ENCODE data around the gene ZNF322.
"Not testable (repeated sequence)": the region's sequence is repeated elsewhere in the genome, so short reads cannot be mapped to it uniquely, and the experiment has no call there.

The ZNF322 gene, protein sequence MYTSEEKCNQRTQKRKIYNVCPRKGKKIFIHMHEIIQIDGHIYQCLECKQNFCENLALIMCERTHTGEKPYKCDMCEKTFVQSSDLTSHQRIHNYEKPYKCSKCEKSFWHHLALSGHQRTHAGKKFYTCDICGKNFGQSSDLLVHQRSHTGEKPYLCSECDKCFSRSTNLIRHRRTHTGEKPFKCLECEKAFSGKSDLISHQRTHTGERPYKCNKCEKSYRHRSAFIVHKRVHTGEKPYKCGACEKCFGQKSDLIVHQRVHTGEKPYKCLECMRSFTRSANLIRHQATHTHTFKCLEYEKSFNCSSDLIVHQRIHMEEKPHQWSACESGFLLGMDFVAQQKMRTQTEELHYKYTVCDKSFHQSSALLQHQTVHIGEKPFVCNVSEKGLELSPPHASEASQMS

DNA sequence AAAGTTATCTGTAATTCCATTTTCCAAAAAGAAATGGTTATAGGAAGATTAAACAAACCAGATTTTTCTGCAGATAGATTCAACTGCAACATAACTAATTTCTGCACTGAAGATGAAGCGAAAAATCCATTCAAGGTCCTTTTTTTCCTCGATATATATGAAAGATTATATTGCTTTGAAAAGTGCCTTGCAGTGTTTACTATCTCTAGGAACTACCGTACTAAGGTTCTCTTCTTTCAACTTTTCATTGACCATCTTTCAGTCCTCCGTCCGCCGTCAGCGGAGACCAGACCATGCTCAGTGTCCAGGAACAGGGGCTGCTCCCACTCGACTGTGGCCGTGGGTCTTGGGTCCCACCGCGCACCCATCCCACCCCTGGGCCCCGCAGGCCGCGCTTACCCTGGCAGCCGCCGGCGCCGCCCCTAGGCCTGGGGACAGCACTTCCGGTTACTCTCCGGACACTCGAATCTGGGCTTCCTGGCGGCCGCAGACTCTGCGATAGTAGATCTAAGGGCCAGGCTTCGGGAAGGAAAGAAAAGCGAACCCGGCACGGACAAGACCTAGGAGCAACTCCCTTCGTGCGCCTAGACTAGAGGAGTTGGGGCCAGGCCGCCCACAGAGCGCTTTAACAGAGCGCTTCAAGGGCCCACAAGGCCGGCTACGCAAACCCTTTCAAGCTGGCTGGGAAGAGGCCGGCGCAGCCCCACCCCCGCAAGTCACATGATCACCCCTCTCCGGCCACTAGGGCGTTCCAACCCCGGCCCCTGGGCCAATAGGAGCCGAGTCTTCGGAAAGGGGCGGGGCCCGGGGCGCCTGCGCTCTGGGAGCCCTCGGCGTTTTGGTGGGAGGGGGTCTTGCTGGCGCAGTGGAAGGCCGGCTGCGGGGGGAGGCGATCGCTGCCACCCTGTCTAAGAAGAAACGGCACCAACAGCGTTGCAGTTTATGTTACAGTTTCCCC, at the start of gene ZNF322:
Gene ZNF322 (minus strand): TSS at position 705 of the 958 bp plus-strand sequence. CDS start 21,193 bp downstream, outside the sequence.
- DNase-seq: peak; percentile 94
- no peak for TF ChIP-seq GATA1 (IDR thresholded peaks at IDR 0.05; ENCODE audit: low read depth, low read length)
- peak; percentile 67 for TF ChIP-seq POLR2A (IDR thresholded peaks at IDR 0.05; ENCODE audit: low read length)

DNA sequence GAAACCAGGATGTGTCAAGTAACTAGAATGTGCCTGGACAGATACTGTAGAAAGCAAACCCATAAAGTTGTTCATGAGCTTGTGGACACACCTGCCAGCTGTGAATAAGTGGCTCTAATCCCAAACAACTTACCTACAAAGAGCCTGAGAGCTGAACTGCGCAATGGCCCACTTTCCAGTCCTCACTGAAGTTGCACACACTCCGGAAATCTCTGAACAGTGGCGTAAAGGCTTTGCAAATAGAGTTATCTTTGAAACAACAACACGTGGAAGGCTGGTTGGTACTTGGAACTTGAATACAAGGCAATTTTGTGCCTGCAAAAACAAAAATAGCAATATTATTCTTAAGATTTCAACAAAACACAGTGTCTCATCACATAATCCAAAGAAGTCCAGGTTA, 46.2 kb upstream of the ZNF322 start:
- DNase-seq: not testable (repeated sequence)

DNA sequence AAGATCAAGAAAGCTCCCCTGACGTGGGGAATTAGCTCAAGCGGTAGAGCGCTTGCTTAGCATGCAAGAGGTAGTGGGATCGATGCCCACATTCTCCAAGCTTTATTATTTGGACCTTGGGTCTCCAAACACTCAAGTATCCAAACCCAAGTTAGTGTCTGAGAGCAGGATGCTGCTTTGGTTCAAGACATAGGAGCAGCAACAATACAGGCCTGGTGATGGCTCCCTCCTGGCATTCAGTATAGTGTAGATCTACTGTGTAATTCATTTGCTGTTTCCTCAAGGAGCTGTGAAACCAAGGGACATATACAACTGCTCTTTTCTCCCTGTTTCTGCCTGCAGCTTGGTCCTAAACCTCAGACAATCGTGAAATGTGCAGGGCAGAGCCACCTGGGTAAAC, 45.8 kb upstream of the ZNF322 start:
- DNase-seq: not testable (repeated sequence)

DNA sequence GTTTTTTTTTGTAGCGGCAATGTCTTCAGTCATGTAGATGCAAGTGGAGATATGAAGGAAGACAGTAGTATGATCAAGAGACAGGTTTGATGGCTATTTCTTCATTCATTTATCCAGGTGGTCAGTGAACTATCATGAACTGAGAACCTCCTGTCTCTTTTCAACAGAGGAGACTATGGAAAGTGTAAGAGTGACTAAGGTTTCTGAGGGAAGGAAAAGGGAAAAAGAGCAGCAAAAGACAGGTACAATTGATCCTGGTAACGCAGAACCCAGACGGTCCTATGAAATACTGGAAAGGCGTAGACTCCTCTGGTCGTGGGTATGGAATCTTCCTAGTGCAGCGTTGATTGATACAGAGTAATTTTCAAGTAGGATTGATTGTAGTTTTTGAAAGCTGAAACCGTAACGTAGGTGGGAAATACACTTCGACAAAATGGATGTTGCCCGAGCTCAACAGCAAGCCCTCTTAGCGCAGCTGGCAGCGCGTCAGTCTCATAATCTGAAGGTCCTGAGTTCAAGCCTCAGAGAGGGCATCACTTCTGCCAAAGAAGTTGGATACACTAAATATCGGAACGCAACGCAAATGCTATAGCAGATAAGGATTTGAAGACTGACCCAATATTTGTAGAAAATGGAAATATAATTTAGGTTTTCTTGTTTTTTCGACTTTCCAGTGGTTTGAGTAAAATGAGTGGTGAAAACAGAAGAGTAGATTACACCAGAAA, 41.6 kb upstream of the ZNF322 start:
- not testable (repeated sequence) for DNase-seq

DNA sequence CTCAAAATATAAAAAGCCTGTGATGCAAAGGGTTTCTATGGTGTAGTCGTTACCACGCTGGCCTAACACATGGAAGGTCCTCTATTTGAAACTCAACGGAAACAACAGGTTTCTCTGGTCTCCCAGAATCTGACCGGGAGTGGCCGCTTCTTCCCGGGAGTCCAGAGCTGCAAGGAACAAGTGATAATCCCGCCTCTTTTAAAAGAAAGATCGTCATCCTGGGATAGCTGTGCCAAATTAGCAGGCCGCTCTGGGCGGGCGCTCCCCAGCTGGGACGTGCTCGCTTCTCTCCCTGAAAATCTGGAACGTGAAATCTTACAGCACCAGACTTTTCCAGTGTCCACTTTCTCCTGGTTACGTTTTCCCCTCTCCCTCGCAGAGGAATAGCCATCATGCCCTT, 38.0 kb upstream of the ZNF322 start:
- not testable (repeated sequence) for DNase-seq

DNA sequence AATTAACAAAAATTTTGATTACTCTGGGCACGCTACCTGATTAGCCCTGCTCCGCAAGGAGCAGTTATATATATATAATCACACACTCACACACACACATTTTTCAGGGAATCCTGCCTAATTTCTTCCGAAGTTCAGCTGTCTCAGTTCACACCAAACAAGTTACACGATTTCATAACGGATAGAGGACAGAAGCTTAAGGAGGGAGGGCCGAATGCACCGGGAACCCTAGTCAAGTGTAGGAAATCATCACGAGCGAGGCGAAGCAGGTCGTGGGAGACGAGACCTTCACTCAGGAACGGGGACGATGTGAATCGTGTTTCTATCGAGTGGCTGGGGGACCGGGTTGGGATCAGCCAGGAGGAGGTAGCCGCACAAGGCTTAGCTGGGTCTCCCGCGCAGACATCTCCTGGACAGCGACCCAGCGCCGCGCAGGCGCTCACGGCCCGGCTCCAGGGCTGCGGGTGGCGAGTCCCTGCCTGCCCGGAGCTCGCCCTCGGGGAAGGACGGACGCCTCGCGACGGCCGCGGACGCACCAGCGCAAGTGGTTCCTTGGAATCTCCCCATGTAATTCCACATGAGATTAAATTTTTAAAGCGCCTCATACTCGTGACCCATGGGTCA, 29.9 kb upstream of the ZNF322 start:
- not testable (repeated sequence) for DNase-seq

DNA sequence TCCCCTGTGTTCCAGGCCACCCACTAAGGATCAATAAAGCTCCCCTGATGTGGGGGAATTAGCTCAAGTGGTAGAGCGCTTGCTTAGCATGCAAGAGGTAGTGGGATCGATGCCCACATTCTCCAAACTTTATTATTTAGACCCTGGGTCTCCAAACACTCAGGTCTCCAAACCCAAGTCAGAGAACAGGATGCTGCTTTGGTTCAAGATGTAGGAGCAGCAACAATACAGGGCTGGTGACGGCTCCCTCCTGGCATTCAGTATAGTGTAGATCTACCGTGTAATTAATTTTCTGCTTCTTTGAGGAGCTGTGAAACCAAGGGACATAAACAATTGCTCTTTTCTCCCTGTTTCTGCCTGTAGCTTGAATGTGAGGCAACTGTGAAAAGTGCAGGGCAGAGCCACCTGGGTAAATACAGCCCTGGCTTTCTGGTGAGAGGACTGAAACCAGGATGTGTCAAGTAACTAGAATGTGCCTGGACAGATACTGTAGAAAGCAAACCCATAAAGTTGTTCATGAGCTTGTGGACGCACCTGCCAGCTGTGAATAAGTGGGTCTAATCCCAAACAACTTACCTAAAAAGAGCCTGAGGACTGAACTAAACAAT, 23.0 kb upstream of the ZNF322 start:
- not testable (repeated sequence) for DNase-seq

DNA sequence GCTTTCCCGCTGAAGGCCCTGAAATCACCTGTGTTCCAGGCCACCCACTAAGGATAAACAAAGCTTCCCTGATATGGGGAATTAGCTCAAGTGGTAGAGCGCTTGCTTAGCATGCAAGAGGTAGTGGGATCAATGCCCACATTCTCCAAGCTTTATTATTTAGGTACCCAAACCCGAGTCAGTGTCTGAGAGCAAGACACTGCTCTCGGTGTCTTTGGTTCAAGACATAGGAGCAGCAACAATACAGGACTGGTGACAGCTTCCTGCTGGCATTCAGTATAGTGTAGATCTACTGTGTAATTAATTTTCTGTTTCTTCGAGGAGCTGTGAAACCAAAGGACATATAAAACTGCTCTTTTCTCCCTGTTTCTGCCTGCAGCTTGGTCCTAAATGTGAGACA, 13.7 kb upstream of the ZNF322 start:
- not testable (repeated sequence) for DNase-seq

DNA sequence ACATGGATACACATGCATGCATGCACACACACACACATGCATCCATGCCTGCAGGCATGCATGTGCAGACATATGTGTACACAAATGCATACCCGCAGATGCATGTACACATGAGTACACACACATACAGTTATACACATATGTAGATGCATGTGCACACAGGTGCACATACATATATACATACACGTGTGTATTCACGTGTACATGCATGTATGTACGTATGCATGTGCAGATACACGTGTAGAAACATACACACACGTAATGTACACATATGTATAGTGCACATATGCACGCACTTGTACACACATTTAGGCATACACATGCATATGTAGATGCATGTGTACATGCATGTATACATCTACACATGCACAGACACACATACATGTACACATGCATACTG, 11.0 kb upstream of the ZNF322 start:
- not testable (repeated sequence) for DNase-seq

DNA sequence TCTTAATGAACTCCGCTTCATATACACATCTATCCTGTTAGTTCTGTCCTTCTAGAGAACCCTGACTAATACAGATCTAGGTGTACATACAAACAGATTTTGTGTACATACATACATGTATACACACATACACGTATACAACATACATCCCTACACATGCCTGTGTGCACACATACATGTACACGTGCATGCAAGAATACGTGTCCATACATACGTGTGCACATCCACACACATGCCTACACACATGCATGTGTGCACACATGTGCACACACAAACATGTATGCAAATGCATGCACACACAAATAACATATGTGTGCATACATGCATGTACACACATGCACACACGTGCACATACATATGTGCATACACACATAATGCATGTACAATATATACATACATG, 10.5 kb upstream of the ZNF322 start:
- DNase-seq: not testable (repeated sequence)

DNA sequence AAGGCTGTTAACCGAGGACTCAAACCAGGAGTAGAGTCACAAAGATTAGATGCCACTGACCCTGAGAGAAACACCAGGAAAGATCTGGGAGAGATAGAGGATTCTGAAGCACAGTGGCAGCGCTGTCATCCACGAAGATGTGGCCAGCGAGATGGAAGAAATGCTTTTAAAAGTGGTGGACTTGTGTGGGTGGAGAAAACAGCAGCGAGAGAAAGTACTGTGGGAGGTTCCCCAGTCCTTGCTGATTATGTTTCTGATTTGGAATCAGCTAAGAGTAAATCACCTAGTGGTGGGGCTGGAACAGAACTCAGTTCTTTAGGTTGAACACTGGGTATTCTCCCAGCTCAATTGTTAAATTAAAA, 435 bp upstream of the ZNF322 start:
- DNase-seq: peak in 1 of 2 experiments; percentile 52
- TF ChIP-seq POLR2A (IDR thresholded peaks at IDR 0.05; ENCODE audit: low read length): no peak

DNA sequence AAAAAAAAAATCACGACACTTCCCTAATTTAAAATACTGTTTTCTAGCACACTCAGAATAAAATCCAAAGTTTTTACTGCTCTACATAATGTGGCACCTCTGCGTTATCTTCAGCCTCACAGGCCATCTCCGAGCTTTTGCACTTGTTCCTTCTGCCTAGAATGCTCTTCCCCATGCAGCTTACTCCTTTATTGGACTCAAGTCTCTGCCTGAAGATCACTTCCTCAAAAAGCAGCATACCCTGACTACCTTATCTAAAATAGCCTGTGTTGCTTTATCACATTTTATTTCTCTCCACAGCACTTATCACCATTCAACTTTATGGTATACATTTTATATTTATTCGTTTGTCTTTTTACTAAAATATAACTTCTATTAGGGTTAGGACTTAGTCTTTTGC, 2.3 kb downstream of the ZNF322 start:
- TF ChIP-seq POLR2A (IDR thresholded peaks at IDR 0.05; ENCODE audit: low read length) (no peak), GATA1 (IDR thresholded peaks at IDR 0.05; ENCODE audit: low read depth, low read length) (no peak)
- DNase-seq: no peak

DNA sequence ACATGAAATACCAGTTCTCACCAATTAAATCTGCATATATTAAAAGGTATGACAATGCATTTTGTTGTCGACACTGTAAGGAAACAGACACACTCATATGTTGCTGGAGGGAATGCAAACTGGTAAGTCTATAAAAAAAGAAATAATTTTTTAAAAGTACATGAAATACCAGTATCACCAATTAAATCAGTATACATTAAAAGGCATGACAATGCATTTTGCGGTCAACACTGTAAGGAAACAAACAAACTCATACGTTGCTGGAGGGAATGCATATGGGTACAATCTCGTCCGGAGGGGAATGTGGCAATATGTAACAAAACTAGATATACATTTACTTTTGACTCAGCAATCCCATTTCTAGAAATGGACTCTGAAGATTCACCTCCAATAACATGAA, 6.5 kb downstream of the ZNF322 start:
- TF ChIP-seq GATA1 (IDR thresholded peaks at IDR 0.05; ENCODE audit: low read depth, low read length) (no peak), POLR2A (IDR thresholded peaks at IDR 0.05; ENCODE audit: low read length) (no peak)
- DNase-seq: no peak

DNA sequence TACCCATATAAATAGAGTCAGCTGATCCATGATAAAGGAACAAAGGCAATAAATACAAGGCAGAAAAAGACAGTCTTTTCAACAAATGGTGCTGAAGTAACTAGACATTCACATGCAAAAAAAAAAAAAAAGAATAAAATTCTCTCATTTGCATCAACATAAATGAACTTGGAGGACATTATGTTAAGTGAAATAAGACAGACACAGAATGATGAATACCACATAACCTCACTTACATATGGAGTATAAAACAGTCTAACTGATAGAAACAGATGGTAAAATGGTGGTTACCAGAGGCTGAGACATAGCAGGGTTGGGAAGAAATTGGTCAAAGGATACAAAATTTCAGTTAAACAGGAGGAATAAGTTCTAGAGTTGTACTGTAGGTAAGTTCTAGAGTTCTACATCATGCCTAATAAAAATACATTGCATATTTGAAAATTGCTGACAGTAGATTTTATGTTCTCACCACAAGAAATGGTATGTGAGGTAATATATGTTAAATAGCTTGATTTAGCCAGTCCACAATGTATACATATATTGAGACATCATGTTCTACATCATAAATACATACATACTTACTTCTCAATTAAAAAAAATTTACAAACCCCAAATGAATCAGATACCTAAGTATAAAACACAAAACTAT, 8.3 kb downstream of the ZNF322 start:
- no peak for DNase-seq
- no peak for TF ChIP-seq POLR2A (IDR thresholded peaks at IDR 0.05; ENCODE audit: low read length)
- no peak for TF ChIP-seq GATA1 (IDR thresholded peaks at IDR 0.05; ENCODE audit: low read depth, low read length)

Data from erythroblast (primary cell).